Left cardiac atrium (tissue), 4 donors: ENCODE data around the gene DSE. TPM values are rescaled to one million over a fixed set of nuclear protein-coding genes. Genes with fewer than 3 reads are reported as not detected.

Experiments used
- ATAC-seq, 2 donors: fragments of 200-7000 bp; cut with Tn5 transposase; one replicate each; pipeline ENCODE4 v1.9.1; 2020; ENCODE audit warnings: mild to moderate bottlenecking in 2 of 2, moderate library complexity in 2 of 2
- DNase-seq: peaks from one replicate; pipeline ENCODE4 v3.0.0-alpha.2; 2020
- intact Hi-C, 2 donors: fragments of 100-400 bp; cut with DNase I; formaldehyde crosslinking; loops; one replicate each; pipeline versions ENCODE4 v1.14.1 to v1.15.1; 2022 to 2023
- total RNA-seq, 2 donors: library from RNA; stranded (reverse); fragmentation: NEBNext Ultra II Directional; extraction: Animal tissue kit (Norgen Biotek cat#: 25700); gene quantifications; one replicate each; pipeline ENCODE4 v1.2.1, GENCODE V29; 2021
- donor health status: DM: no; HTN: yes; CAD: no.
- donor health status: DM: no; HTN: yes; CAD: no; lungs with severe emphysema.
- donor health status: DM: yes; HTN: yes; CAD: no.
- donor health status: Dilated cardiomyopathy.

The DSE gene
- total RNA-seq, 2 donors from 2014 or later: 30.3 to 34.4 TPM

- DNase-seq (no peak), ATAC-seq (no peak)
- intact Hi-C loops: no loop called here
Measured at GRCh38 chr6:116492331-116493067, 121.8 kb downstream of the DSE start.

Other genes with a start within 250 kb of the DSE start
- not detected for gene COL10A1, start 244.8 kb upstream of the DSE start, total RNA-seq
- gene TSPYL4, start 116.9 kb upstream of the DSE start, total RNA-seq: 10 to 100 TPM; 28.0 to 35.0 TPM
- gene TSPYL1, start 91.0 kb upstream of the DSE start, total RNA-seq: 10 to 100 TPM; 78.2 to 90.8 TPM
- gene CALHM6, start 90.4 kb downstream of the DSE start, total RNA-seq: 1 to 10 TPM; 2.3 to 3.9 TPM
- 1 to 10 TPM; 2.5 to 3.0 TPM for gene CALHM5, start 140.7 kb downstream of the DSE start, total RNA-seq
- gene TRAPPC3L, start 174.7 kb downstream of the DSE start, total RNA-seq: under 1 TPM; 0.24 TPM
- gene CALHM4, start 182.8 kb downstream of the DSE start, total RNA-seq: not detected
- 10 to 100 TPM; 52.7 to 61.5 TPM for gene RWDD1, start 200.6 kb downstream of the DSE start, total RNA-seq
- gene RSPH4A, start 245.5 kb downstream of the DSE start, total RNA-seq: under 1 TPM; 0.12 to 0.31 TPM